NOMO-1 treated with DMSO at 0.1 percent for 48 hours (cell line): ENCODE results near the gene ETV6.

ENCODE experiments used
- DNase-seq: peaks from one replicate; lab custom pipeline; 2025; ENCODE audit not compliant: unreplicated experiment; lab: John Stamatoyannopoulos, UW

Gene ETV6

GRCh38 chr12:11771356-11771755 lies 121.9 kb downstream of the ETV6 start:
- no peak for DNase-seq

- no peak for DNase-seq
Measured at GRCh38 chr12:11771895-11772502, 122.5 kb downstream of the ETV6 start.

GRCh38 chr12:11773889-11774677 lies 124.6 kb downstream of the ETV6 start:
- DNase-seq: peak; percentile 92

- DNase-seq: no peak
Measured at GRCh38 chr12:11774821-11775220, 125.3 kb downstream of the ETV6 start.

GRCh38 chr12:11776316-11776715 lies 126.8 kb downstream of the ETV6 start:
- DNase-seq: no peak

GRCh38 chr12:11777451-11777850 lies 128.0 kb downstream of the ETV6 start:
- DNase-seq: no peak

- no peak for DNase-seq
Measured at GRCh38 chr12:11777962-11778361, 128.5 kb downstream of the ETV6 start.

GRCh38 chr12:11778713-11779685 lies 129.5 kb downstream of the ETV6 start:
- no peak for DNase-seq

GRCh38 chr12:11780521-11781101 lies 131.1 kb downstream of the ETV6 start:
- DNase-seq: no peak

- DNase-seq: no peak
Measured at GRCh38 chr12:11782914-11783420, 133.5 kb downstream of the ETV6 start.

GRCh38 chr12:11785712-11786111 lies 136.2 kb downstream of the ETV6 start:
- no peak for DNase-seq

- DNase-seq: peak; percentile 34
Measured at GRCh38 chr12:11786638-11787365, 137.3 kb downstream of the ETV6 start.

GRCh38 chr12:11787437-11787836 lies 138.0 kb downstream of the ETV6 start:
- no peak for DNase-seq

- no peak for DNase-seq
Measured at GRCh38 chr12:11787933-11788849, 138.7 kb downstream of the ETV6 start.

GRCh38 chr12:11793921-11794710 lies 144.6 kb downstream of the ETV6 start:
- no peak for DNase-seq

GRCh38 chr12:11794751-11795150 lies 145.3 kb downstream of the ETV6 start:
- no peak for DNase-seq

- no peak for DNase-seq
Measured at GRCh38 chr12:11795192-11795912, 145.9 kb downstream of the ETV6 start.
